K562 (cell line): ENCODE results near the gene SHF. TPM values are rescaled to one million over a fixed set of nuclear protein-coding genes. Genes with fewer than 3 reads are reported as not detected.

Source experiments
- CHAMP1 ChIP-seq: fragments of 450-650 bp; IDR thresholded peaks from 2 replicates; pipeline ENCODE4 v1.6.1; 2016; ENCODE audit warnings: mild to moderate bottlenecking
- GATAD2A ChIP-seq: fragments of 450-650 bp; IDR thresholded peaks from 2 replicates; pipeline ENCODE4 v1.6.1; 2017
- MIER1 ChIP-seq: fragments of 450-650 bp; IDR thresholded peaks from 2 replicates; pipeline ENCODE4 v1.6.1; 2016; ENCODE audit warnings: antibody characterized with exemption, mild to moderate bottlenecking, low read depth
- NCOA2 ChIP-seq, 2 experiments: fragments of 450-650 bp; IDR thresholded peaks; 2 replicates each; pipeline ENCODE4 v1.6.1; 2018; ENCODE audit warnings: mild to moderate bottlenecking in 2 of 2, moderate library complexity in 1 of 2; ENCODE audit not compliant: partially characterized antibody in 2 of 2
- NONO ChIP-seq, 2 experiments: fragments of 200-400 bp in 1 of 2; fragments of 450-650 bp in 1 of 2; formaldehyde crosslinking in 1 of 2; IDR thresholded peaks; 2 replicates each; pipeline ENCODE4 v1.6.1; 2017; ENCODE audit warnings: low read depth in 2 of 2, mild to moderate bottlenecking in 2 of 2, moderate library complexity in 2 of 2, low read length in 1 of 2
- PYGO2 ChIP-seq: fragments of 450-650 bp; IDR thresholded peaks from 2 replicates; pipeline ENCODE4 v1.6.1; 2016; ENCODE audit warnings: mild to moderate bottlenecking, missing genetic modification characterization, moderate library complexity, missing compliant biosample characterization
- SRSF1 ChIP-seq: fragments of 200-400 bp; formaldehyde crosslinking; IDR thresholded peaks from 2 replicates; pipeline ENCODE4 v1.6.1; 2017; ENCODE audit warnings: mild to moderate bottlenecking, low read depth, low read length, moderate library complexity
- TEAD4 ChIP-seq, 2 experiments: sonication (generic) in 1 of 2; formaldehyde crosslinking in 1 of 2; IDR thresholded peaks; 2 replicates each; pipeline versions ENCODE4 v1.6.1 to v1.8.0; 2012 to 2022; ENCODE audit warnings: borderline replicate concordance in 1 of 2, inconsistent platforms in 1 of 2, low read length in 1 of 2, mild to moderate bottlenecking in 1 of 2, missing genetic modification reagents in 1 of 2
- YY1 ChIP-seq, 3 experiments: IDR thresholded peaks; 2 replicates each; pipeline ENCODE4 v1.6.1; 2011; ENCODE audit warnings: low read length in 2 of 3, mild to moderate bottlenecking in 2 of 3, moderate library complexity in 2 of 3, borderline replicate concordance in 1 of 3, control low read depth in 1 of 3, low read depth in 1 of 3; ENCODE audit not compliant: insufficient read depth in 3 of 3, insufficient replicate concordance in 2 of 3, control insufficient read depth in 1 of 3, insufficient read length in 1 of 3; ENCODE audit errors: extremely low read depth in 1 of 3
- ZFX ChIP-seq: sonication (generic); formaldehyde crosslinking; IDR thresholded peaks from 2 replicates; pipeline ENCODE4 v1.8.0; 2022; ENCODE audit warnings: mild to moderate bottlenecking, missing genetic modification reagents, moderate library complexity
- ZNF133 ChIP-seq: fragments of 250-450 bp; sonication (Bioruptor Pico); IDR thresholded peaks from 2 replicates; pipeline ENCODE4 v1.4.0; 2020; ENCODE audit warnings: mild to moderate bottlenecking
- polyA plus RNA-seq, 8 experiments: library from polyadenylated mRNA; depleted of rRNA in 4 of 8; stranded (reverse) in 5 of 8; unstranded in 3 of 8; fragments of >200 nt; fragmentation: Nextera tagmentation in 2 of 8; fragmentation: Illumina TruSeq in 1 of 8; extraction: Ambion mirVana in 2 of 8; extraction: Trizol in 1 of 8; gene quantifications; 2 replicates each; pipeline versions ENCODE4 v1.2.1 to v1.2.3, GENCODE V29; 2011 to 2014; ENCODE audit warnings: inconsistent platforms in 1 of 8, missing spikeins in 1 of 8
- total RNA-seq, 7 experiments: library from RNA; depleted of rRNA in 6 of 7; stranded (reverse); fragments of >200 nt in 6 of 7; fragmentation: Illumina TruSeq in 2 of 7; extraction: Trizol in 2 of 7; gene quantifications; 2 replicates each; pipeline versions ENCODE4 v1.2.1 to v1.2.3, GENCODE V29; 2011 to 2021; ENCODE audit warnings: low replicate concordance in 1 of 7
- TF ChIP-seq, protein P1 (sequence below): fragments of 150-350 bp; IDR thresholded peaks from 2 replicates; pipeline ENCODE4 v1.6.1; 2014; ENCODE audit warnings: low read depth, mild to moderate bottlenecking, low read length, borderline replicate concordance
- TF ChIP-seq, protein P2 (sequence below), 2 experiments: IDR thresholded peaks; 2 replicates each; pipeline ENCODE4 v1.6.1; 2012; ENCODE audit warnings: improper control_type of control experiment in 2 of 2, low read depth in 2 of 2, low read length in 2 of 2, borderline replicate concordance in 1 of 2

SHF gene
- total and polyA plus RNA-seq, 9 of the 15 experiments (the other 6 are each of a cell fraction or from before 2014, with no cell fraction given) = 0.51 to 2.2 (median 0.85) TPM; not detected in 2

- TF ChIP-seq, protein P1, sequence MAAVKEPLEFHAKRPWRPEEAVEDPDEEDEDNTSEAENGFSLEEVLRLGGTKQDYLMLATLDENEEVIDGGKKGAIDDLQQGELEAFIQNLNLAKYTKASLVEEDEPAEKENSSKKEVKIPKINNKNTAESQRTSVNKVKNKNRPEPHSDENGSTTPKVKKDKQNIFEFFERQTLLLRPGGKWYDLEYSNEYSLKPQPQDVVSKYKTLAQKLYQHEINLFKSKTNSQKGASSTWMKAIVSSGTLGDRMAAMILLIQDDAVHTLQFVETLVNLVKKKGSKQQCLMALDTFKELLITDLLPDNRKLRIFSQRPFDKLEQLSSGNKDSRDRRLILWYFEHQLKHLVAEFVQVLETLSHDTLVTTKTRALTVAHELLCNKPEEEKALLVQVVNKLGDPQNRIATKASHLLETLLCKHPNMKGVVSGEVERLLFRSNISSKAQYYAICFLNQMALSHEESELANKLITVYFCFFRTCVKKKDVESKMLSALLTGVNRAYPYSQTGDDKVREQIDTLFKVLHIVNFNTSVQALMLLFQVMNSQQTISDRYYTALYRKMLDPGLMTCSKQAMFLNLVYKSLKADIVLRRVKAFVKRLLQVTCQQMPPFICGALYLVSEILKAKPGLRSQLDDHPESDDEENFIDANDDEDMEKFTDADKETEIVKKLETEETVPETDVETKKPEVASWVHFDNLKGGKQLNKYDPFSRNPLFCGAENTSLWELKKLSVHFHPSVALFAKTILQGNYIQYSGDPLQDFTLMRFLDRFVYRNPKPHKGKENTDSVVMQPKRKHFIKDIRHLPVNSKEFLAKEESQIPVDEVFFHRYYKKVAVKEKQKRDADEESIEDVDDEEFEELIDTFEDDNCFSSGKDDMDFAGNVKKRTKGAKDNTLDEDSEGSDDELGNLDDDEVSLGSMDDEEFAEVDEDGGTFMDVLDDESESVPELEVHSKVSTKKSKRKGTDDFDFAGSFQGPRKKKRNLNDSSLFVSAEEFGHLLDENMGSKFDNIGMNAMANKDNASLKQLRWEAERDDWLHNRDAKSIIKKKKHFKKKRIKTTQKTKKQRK = no peak
- TF ChIP-seq SRSF1 (no peak), NONO (IDR thresholded peaks at IDR 0.05; ENCODE audit: low read depth in 2 of 2, low read length in 1 of 2) (no peak), ZNF133 (CRISPR knock-in tag) (no peak), YY1 (IDR thresholded peaks at IDR 0.05; ENCODE audit: borderline replicate concordance in 1 of 3, control insufficient read depth in 1 of 3, extremely low read depth in 1 of 3, insufficient read depth in 3 of 3, insufficient read length in 1 of 3, insufficient replicate concordance in 2 of 3, low read depth in 1 of 3, low read length in 2 of 3) (peak in 1 of 3 experiments; percentile 16), ZFX (CRISPR knock-in tag) (peak; percentile 58), TEAD4 (IDR thresholded peaks at IDR 0.05; ENCODE audit: low read length) (peak; percentile 42; the same call in 1 of the 2 replicates), TEAD4 (CRISPR knock-in tag; IDR thresholded peaks at IDR 0.05; ENCODE audit: borderline replicate concordance) (no peak), PYGO2 (tag) (no peak), CHAMP1 (no peak), GATAD2A (peak; percentile 30; the same call in 1 of the 2 replicates), MIER1 (0 out of 2 replicates have a peak, but pooled peaks have one; percentile 52), NCOA2 (IDR thresholded peaks at IDR 0.05; ENCODE audit: partially characterized antibody in 2 of 2) (no peak)
- TF ChIP-seq, protein P2, sequence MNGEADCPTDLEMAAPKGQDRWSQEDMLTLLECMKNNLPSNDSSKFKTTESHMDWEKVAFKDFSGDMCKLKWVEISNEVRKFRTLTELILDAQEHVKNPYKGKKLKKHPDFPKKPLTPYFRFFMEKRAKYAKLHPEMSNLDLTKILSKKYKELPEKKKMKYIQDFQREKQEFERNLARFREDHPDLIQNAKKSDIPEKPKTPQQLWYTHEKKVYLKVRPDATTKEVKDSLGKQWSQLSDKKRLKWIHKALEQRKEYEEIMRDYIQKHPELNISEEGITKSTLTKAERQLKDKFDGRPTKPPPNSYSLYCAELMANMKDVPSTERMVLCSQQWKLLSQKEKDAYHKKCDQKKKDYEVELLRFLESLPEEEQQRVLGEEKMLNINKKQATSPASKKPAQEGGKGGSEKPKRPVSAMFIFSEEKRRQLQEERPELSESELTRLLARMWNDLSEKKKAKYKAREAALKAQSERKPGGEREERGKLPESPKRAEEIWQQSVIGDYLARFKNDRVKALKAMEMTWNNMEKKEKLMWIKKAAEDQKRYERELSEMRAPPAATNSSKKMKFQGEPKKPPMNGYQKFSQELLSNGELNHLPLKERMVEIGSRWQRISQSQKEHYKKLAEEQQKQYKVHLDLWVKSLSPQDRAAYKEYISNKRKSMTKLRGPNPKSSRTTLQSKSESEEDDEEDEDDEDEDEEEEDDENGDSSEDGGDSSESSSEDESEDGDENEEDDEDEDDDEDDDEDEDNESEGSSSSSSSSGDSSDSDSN (IDR thresholded peaks at IDR 0.05; ENCODE audit: borderline replicate concordance in 1 of 2, low read depth in 2 of 2, low read length in 2 of 2) = 0 out of 4 replicates have a peak, but pooled peaks of 1 of the 2 experiments have one; percentile 41
These were observed 18.8 kb downstream of the SHF start (continued) for GRCh38 chr15:45168751-45169551.
